Heart right ventricle (tissue), 16 donors: Measurements from ENCODE around the gene MYPN. TPM values are rescaled to one million over a fixed set of nuclear protein-coding genes. Genes with fewer than 3 reads are reported as not detected.

ENCODE experiments used
- ATAC-seq, 8 donors: fragments of 200-7000 bp; cut with Tn5 transposase; one replicate each; pipeline ENCODE4 v1.9.1; 2020; ENCODE audit warnings: mild to moderate bottlenecking in 8 of 8, moderate library complexity in 8 of 8, moderate number of reproducible peaks in 1 of 8
- DNase-seq, 2 donors: peaks; one replicate each; pipeline ENCODE4 v3.0.0-alpha.2; 2020
- H3K27ac ChIP-seq, 10 donors: fragments of 200-600 bp; sonication (generic) in 2 of 10; one replicate each; pipeline versions ENCODE4 v1.5.0 to v1.8.0; 2020 to 2022; ENCODE audit warnings: mild to moderate bottlenecking in 3 of 10
- H3K27me3 ChIP-seq, 7 donors: fragments of 200-600 bp; one replicate each; pipeline ENCODE4 v1.8.0; 2021 to 2022; ENCODE audit warnings: mild to moderate bottlenecking in 2 of 7
- H3K36me3 ChIP-seq, 9 donors: fragments of 200-600 bp; sonication (generic) in 1 of 9; one replicate each; pipeline versions ENCODE4 v1.5.0 to v1.8.0; 2020 to 2022; ENCODE audit warnings: mild to moderate bottlenecking in 2 of 9
- H3K4me1 ChIP-seq, 9 donors: fragments of 200-600 bp; sonication (generic) in 1 of 9; one replicate each; pipeline versions ENCODE4 v1.5.0 to v1.8.0; 2020 to 2022; ENCODE audit warnings: mild to moderate bottlenecking in 4 of 9
- H3K4me3 ChIP-seq, 10 donors: fragments of 200-600 bp; sonication (generic) in 2 of 10; one replicate each; pipeline versions ENCODE4 v1.5.0 to v1.8.0; 2020 to 2022; ENCODE audit warnings: mild to moderate bottlenecking in 7 of 10, moderate library complexity in 2 of 10
- H3K9me3 ChIP-seq, 11 donors: fragments of 200-600 bp in 10 of 11; sonication (generic) in 2 of 11; one replicate each; pipeline versions ENCODE4 v1.5.0 to v1.8.0; 2013 to 2022; ENCODE audit warnings: mild to moderate bottlenecking in 2 of 11, control low read depth in 1 of 11, moderate library complexity in 1 of 11
- CTCF ChIP-seq, 9 donors: fragments of 200-600 bp; sonication (generic) in 2 of 9; IDR thresholded peaks; one replicate each; pipeline versions ENCODE4 v1.5.0 to v1.8.0; 2021 to 2022; ENCODE audit warnings: antibody characterized with exemption in 9 of 9, mild to moderate bottlenecking in 5 of 9, moderate library complexity in 1 of 9
- WGBS, 2 donors: extraction: QIAGEN DNeasy Blood & Tissue Kit; methylation state at CpG; one replicate each; pipeline ENCODE4 v1.1.7; 2013; ENCODE audit warnings: inconsistent platforms in 1 of 2; 5-methylcytosine and 5-hydroxymethylcytosine counted together
- intact Hi-C, 10 donors: fragments of 100-400 bp; cut with DNase I; formaldehyde crosslinking; loops; one replicate each; pipeline versions ENCODE4 v1.11.1 to v1.14.2; 2022
- polyA plus RNA-seq, 2 donors: library from polyadenylated mRNA; stranded (reverse); fragments of 200-250 nt; gene quantifications; one replicate each; pipeline ENCODE4 v1.2.3, GENCODE V29; 2013
- total RNA-seq, 10 donors: library from RNA; stranded (reverse); fragmentation: NEBNext Ultra II Directional in 3 of 10; extraction: Animal tissue kit (Norgen Biotek cat#: 25700) in 3 of 10; gene quantifications; one replicate each; pipeline versions ENCODE4 v1.2.1 to v1.2.4, GENCODE V29; 2021 to 2023
- donor health status: Arrhythmogenic right ventricular cardiomyopathy.
- donor health status: ischemic (EF 13 %, LVEDD 7.1; RV severe dilation, severe dysfunction).
- donor health status: healthy with polysubstance abuse.
- donor health status: DM: no; HTN: yes; CAD: no.
- donor health status: DM: no; HTN: no; CAD: no.
- donor health status: ischemic (EF 25% LVEDD 6.9; RV normal size, moderate dysfunction).
- donor health status: ischemic (EF 25% LVEDD 5.7; RV mildly dilated, moderate dysfunction).
- donor health status: healthy.
- donor health status: DM: yes; HTN: yes; CAD: no.
- donor health status: Ischemic cardiomyopathy.
- donor health status: ischemic (EF 35%, LVEDD 5.7; RV mildly dilated, moderate dysfunction).
- donor health status: nonischemic (EF 11% LVEDD 7.7; RV severe dilation, severe dysfunction).
- donor health status: DM: yes; HTN: yes; CAD: no.
- donor health status: PGD.
- donor health status: ischemic (EF 29% LVEDD 5.4; RV normal size, mild dysfunction).
- donor health status: nonischemic (EF 23%, LVEDD 6.1; RV moderate dilation, normal function).

MYPN gene
- total and polyA plus RNA-seq, 12 donors, result 27.1 to 302 (median 156) TPM

- 83 to 90% methylated on average over 2 of the region's 2 CpGs for WGBS, 2 donors
- Histone ChIP-seq H3K4me1 (peaks cover 0 to 13% (median 7%) of the 10 kb centered on the region in 9 donors), H3K4me3 (no peak overlapping the region), H3K27me3 (peaks cover 0 to 20% (median 0%) of the 10 kb centered on the region in 7 donors), H3K27ac (no peak overlapping the region), H3K9me3 (no peaks in the 10 kb centered on the region), H3K36me3 (no peaks in the 10 kb centered on the region)
- ATAC-seq, result no peak
- no peak for DNase-seq
- TF ChIP-seq CTCF (IDR thresholded peaks at IDR 0.05), result no peak
- intact Hi-C loops, result no loop called here
Measured at GRCh38 chr10:68235111-68235510, 125.8 kb downstream of the MYPN start.

GRCh38 chr10:68235581-68235980, 126.3 kb downstream of the MYPN start:
- Histone ChIP-seq H3K4me1 (peaks cover 0 to 12% (median 7%) of the 10 kb centered on the region in 9 donors), H3K9me3 (no peaks in the 10 kb centered on the region), H3K27me3 (peaks cover 0 to 16% (median 0%) of the 10 kb centered on the region in 7 donors), H3K4me3 (no peak overlapping the region), H3K27ac (no peak overlapping the region), H3K36me3 (no peaks in the 10 kb centered on the region)
- DNase-seq (no peak), ATAC-seq (no peak)
- TF ChIP-seq CTCF (IDR thresholded peaks at IDR 0.05), result no peak
- intact Hi-C loops, result no loop called here

- Histone ChIP-seq H3K9me3 (no peaks in the 10 kb centered on the region), H3K36me3 (no peaks in the 10 kb centered on the region), H3K4me3 (no peak overlapping the region), H3K27me3 (peaks cover 0 to 2% (median 0%) of the 10 kb centered on the region in 7 donors), H3K4me1 (peaks cover 0 to under 1% (median 0%) of the 10 kb centered on the region in 9 donors), H3K27ac (no peak overlapping the region)
- no peak for DNase-seq
- ATAC-seq, result no peak
- intact Hi-C loops, result no loop called here
- TF ChIP-seq CTCF (IDR thresholded peaks at IDR 0.05), result no peak
- WGBS, 2 donors, result 86 to 89% methylated on average over 3 of the region's 3 CpGs
Measured at GRCh38 chr10:68237173-68237572, 127.9 kb downstream of the MYPN start.

GRCh38 chr10:68238371-68238770, 129.1 kb downstream of the MYPN start:
- WGBS, 2 donors, result 83 to 90% methylated on average over 6 of the region's 6 CpGs
- Histone ChIP-seq H3K9me3 (no peaks in the 10 kb centered on the region), H3K27me3 (no peaks in the 10 kb centered on the region), H3K36me3 (no peaks in the 10 kb centered on the region), H3K27ac (no peak overlapping the region), H3K4me1 (no peaks in the 10 kb centered on the region), H3K4me3 (no peak overlapping the region)
- intact Hi-C loops, result no loop called here
- DNase-seq (no peak), ATAC-seq (no peak)
- TF ChIP-seq CTCF (IDR thresholded peaks at IDR 0.05), result no peak
